Thoracic aorta (tissue), 2 donors: ENCODE measurements around the gene ACTRT2. TPM values are rescaled to one million over a fixed set of nuclear protein-coding genes. Genes with fewer than 3 reads are reported as not detected.

Source experiments
- ATAC-seq: fragments of 150-250 bp; one replicate; pipeline ENCODE4 v1.8.0; 2017; ENCODE audit warnings: low read depth; ENCODE audit not compliant: insufficient number of reproducible peaks, low FRiP score
- DNase-seq: peaks from one replicate; pipeline ENCODE4 v3.0.0-alpha.2; 2020; ENCODE audit warnings: low spot score
- H3K27ac ChIP-seq, 2 donors: fragments of 200-600 bp; sonication (generic); 1 replicate in 1 of 2; 2 replicates in 1 of 2; pipeline ENCODE4 v1.5.1; 2016; ENCODE audit warnings: mild to moderate bottlenecking in 2 of 2, moderate library complexity in 2 of 2
- H3K27me3 ChIP-seq: fragments of 200-600 bp; sonication (generic); replicated peaks from 2 replicates; pipeline ENCODE4 v1.6.0; 2016; ENCODE audit warnings: mild to moderate bottlenecking; ENCODE audit not compliant: insufficient read depth
- H3K36me3 ChIP-seq: fragments of 200-600 bp; sonication (generic); one replicate; pipeline ENCODE4 v1.5.1; 2016
- H3K4me1 ChIP-seq, 2 donors: fragments of 200-600 bp; sonication (generic); 1 replicate in 1 of 2; 2 replicates in 1 of 2; pipeline versions ENCODE4 v1.5.1 to v1.6.0; 2016; ENCODE audit warnings: low read depth in 2 of 2, mild to moderate bottlenecking in 1 of 2; ENCODE audit not compliant: control insufficient read depth in 1 of 2
- H3K4me3 ChIP-seq: fragments of 200-600 bp; sonication (generic); 2 replicates; pipeline ENCODE4 v1.5.1; 2016; ENCODE audit warnings: mild to moderate bottlenecking
- H3K9me3 ChIP-seq: fragments of 200-600 bp; sonication (generic); 2 replicates; pipeline ENCODE4 v1.5.1; 2016
- total RNA-seq, 2 donors: library from RNA; depleted of rRNA; stranded (reverse); fragments of >200 nt; gene quantifications; one replicate each; pipeline versions ENCODE4 v1.1.0 to v1.2.3, GENCODE V29; 2016
- TF ChIP-seq, protein P1 (sequence below): fragments of 200-600 bp; sonication (generic); IDR thresholded peaks from one replicate; pipeline ENCODE4 v1.5.1; 2019; ENCODE audit warnings: antibody characterized with exemption

ACTRT2 gene
- total RNA-seq, 2 donors from 2014 or later: not detected

DNA sequence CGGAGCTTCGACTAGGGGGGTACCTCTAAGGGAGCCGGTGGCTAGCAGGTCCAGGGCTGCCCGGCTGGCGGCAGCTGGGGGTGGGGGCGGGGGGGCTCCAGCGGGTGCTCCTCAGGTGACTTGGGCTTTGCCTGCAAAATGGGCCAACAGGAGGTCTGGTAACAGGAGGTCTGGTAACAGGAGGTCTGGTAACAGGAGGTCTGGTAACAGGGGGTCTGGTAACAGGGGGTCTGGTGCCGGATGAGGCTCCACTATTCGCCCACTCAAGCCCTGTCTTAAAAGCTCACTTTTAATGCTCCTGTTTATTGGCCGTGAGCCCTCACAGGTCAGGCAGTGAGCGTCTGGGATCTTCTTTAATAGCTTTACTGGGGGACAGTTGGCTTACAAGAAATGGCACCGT is 40.4 kb upstream of the ACTRT2 start:
- TF ChIP-seq, protein P1, sequence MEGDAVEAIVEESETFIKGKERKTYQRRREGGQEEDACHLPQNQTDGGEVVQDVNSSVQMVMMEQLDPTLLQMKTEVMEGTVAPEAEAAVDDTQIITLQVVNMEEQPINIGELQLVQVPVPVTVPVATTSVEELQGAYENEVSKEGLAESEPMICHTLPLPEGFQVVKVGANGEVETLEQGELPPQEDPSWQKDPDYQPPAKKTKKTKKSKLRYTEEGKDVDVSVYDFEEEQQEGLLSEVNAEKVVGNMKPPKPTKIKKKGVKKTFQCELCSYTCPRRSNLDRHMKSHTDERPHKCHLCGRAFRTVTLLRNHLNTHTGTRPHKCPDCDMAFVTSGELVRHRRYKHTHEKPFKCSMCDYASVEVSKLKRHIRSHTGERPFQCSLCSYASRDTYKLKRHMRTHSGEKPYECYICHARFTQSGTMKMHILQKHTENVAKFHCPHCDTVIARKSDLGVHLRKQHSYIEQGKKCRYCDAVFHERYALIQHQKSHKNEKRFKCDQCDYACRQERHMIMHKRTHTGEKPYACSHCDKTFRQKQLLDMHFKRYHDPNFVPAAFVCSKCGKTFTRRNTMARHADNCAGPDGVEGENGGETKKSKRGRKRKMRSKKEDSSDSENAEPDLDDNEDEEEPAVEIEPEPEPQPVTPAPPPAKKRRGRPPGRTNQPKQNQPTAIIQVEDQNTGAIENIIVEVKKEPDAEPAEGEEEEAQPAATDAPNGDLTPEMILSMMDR: no peak
- Histone ChIP-seq H3K9me3 (no peaks in the 10 kb centered on the region), H3K4me1 (peaks cover 34 to 85% of the 10 kb centered on the region in 2 donors), H3K27ac (peak overlapping the region; percentile 50 to 80), H3K27me3 (no peaks in the 10 kb centered on the region), H3K4me3 (no peak overlapping the region), H3K36me3 (no peaks in the 10 kb centered on the region)
- ATAC-seq (no peak), DNase-seq (no peak)

DNA sequence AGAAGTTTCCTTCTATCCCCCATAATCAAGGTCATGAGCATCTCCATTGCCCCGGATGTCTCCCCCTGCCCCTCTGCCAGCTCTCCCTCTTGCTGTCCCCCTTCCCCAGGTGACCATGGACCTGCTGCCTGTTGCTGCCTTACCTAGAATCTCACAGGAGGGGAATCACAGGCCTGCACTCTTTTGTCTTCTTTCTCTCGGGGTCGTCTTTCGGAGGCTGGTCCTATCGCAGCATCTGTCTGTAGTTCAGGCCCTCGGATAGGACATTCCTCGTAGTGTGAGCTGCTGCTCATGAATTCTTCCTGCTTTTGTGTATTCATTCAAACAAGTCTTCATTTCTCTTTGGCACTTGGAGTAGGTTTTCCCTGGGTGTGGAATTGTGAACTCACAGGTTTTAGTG is 39.9 kb upstream of the ACTRT2 start:
- DNase-seq (no peak), ATAC-seq (no peak)
- no peaks in the 10 kb centered on the region for H3K9me3 ChIP-seq
- H3K27me3 ChIP-seq: no peaks in the 10 kb centered on the region
- H3K4me1 ChIP-seq: peaks cover 29 to 80% of the 10 kb centered on the region in 2 donors
- no peak overlapping the region for H3K4me3 ChIP-seq
- TF ChIP-seq, protein P1: no peak
- no peaks in the 10 kb centered on the region for H3K36me3 ChIP-seq
- peak overlapping the region in 1 of 2 donors; percentile 3 for H3K27ac ChIP-seq

DNA sequence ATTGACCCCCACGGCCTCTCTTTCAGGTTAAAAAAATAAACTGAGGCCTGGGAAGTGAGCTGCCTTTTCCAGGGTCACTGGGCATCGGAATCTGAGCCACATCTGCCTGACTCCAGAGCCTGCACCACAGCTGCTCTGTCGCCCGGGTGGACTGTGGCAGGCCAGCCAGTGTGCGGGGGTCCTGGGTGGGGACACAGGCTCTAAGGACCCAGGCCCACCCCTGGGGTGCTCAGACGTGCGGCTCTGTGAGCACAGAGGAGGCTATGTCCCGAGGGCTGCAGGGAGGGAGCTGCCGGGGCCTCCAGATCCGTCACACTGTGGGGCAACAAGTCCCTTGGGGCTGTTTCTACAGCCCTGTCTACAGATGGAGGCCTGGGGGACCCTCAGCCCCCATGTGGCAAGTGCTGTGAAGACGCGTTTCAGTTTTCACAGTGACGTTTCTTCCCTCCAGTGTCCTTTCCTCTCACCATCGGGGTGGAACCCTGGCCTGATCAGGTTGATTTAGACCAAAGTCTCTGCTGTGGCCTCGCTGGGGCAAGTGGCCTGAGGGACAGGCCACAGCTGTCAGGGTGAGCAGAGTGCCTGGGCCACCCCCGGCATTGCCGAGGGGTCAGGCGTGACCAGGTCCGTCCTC is 39.2 kb upstream of the ACTRT2 start:
- DNase-seq (no peak), ATAC-seq (no peak)
- TF ChIP-seq, protein P1: no peak
- no peak overlapping the region for H3K4me3 ChIP-seq
- no peaks in the 10 kb centered on the region for H3K9me3 ChIP-seq
- H3K36me3 ChIP-seq: no peaks in the 10 kb centered on the region
- peaks cover 29 to 78% of the 10 kb centered on the region in 2 donors for H3K4me1 ChIP-seq
- no peaks in the 10 kb centered on the region for H3K27me3 ChIP-seq
- no peak overlapping the region for H3K27ac ChIP-seq

DNA sequence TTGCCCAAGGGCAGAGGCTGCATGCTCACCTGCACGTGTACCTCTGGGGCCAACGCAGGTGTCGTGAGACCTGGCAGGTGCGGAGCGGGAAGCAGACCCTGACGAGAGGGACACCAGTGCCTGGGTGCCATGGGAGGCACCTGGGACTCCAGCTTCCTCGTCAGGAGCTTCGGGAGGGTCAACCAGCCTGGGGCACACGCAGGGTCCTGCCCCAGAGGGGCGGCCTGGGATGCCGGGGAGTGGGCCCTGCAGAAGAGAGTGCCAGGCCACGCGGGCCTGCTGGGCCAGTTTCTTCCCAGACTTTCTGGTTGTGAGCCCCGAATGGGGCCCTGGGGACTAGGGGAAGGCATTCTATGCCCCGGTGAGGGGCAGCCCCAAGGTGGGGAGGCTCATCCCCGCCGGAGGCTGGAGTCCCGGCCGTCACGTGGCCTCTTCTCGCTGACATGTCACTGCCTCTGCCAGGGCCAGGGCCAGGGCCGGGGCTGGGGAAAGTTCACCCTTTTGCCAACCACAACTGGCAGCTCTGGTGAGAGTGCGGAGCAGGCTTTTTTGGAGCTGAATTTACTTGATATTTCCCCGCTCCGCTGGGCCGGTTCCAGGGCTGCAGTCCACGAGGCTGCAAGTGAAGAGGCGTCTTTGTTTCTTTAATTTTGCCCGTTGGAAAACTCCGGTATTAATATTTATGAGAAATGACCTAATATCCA is 38.5 kb upstream of the ACTRT2 start:
- peak overlapping the region; percentile 58 for H3K4me3 ChIP-seq

DNA sequence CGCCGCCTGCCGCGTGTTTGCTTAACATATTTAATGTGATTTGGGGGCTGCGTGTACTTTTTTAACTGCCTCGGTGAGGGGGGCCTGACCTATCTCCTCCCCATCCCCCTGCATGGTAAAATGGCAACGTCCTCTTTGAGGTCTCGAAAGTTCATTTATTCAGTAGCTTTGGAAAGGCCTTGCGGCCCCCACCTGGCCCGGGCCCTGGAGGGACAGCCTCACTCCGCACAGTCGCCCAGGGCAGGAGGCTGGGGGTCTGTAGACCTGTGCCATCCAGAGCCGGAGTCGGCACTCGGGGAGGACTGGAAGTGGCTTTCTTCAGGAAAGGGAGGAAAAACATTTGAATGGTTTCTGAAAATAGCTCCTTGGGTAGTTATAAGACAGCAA is 38.0 kb upstream of the ACTRT2 start:
- no peak for DNase-seq
- TF ChIP-seq, protein P1: no peak
- Histone ChIP-seq H3K9me3 (no peaks in the 10 kb centered on the region), H3K27ac (peak overlapping the region in 1 of 2 donors; percentile 40), H3K4me3 (peak overlapping the region; percentile 58), H3K36me3 (no peaks in the 10 kb centered on the region), H3K27me3 (no peaks in the 10 kb centered on the region), H3K4me1 (peaks cover 29 to 77% of the 10 kb centered on the region in 2 donors)
- ATAC-seq: no peak

More for the DNA sequence above, 38.5 kb upstream of the ACTRT2 start:
- DNase-seq (no peak), ATAC-seq (no peak)
- TF ChIP-seq, protein P1: no peak
- peak overlapping the region in 1 of 2 donors; percentile 40 for H3K27ac ChIP-seq
- H3K9me3 ChIP-seq: no peaks in the 10 kb centered on the region
- no peaks in the 10 kb centered on the region for H3K36me3 ChIP-seq
- H3K27me3 ChIP-seq: no peaks in the 10 kb centered on the region
- H3K4me1 ChIP-seq: peaks cover 29 to 77% of the 10 kb centered on the region in 2 donors
